Astrocyte of the spinal cord (primary cell): ENCODE measurements around the gene EVI5.

Experiments used
- DNase-seq: peaks from one replicate; pipeline ENCODE4 v3.0.0; 2011; ENCODE audit warnings: low read depth, low spot score
- H3K4me3 ChIP-seq: 2 replicates; pipeline ENCODE4 v1.5.1; 2011; ENCODE audit warnings: low read depth, mild to moderate bottlenecking, low read length, moderate library complexity
- in situ Hi-C: cut with HindIII; loops from 2 replicates; pipeline ENCODE4 v1.10.0; 2017; ENCODE audit warnings: low sequenced_read_pairs
- TF ChIP-seq, protein P1 (sequence below): IDR thresholded peaks from 2 replicates; pipeline ENCODE4 v1.5.1; 2012; ENCODE audit warnings: low read depth, mild to moderate bottlenecking, low read length, inconsistent platforms

Gene EVI5

GRCh38 chr1:92768915-92769314 lies 16.0 kb downstream of the EVI5 start:
- TF ChIP-seq, protein P1, sequence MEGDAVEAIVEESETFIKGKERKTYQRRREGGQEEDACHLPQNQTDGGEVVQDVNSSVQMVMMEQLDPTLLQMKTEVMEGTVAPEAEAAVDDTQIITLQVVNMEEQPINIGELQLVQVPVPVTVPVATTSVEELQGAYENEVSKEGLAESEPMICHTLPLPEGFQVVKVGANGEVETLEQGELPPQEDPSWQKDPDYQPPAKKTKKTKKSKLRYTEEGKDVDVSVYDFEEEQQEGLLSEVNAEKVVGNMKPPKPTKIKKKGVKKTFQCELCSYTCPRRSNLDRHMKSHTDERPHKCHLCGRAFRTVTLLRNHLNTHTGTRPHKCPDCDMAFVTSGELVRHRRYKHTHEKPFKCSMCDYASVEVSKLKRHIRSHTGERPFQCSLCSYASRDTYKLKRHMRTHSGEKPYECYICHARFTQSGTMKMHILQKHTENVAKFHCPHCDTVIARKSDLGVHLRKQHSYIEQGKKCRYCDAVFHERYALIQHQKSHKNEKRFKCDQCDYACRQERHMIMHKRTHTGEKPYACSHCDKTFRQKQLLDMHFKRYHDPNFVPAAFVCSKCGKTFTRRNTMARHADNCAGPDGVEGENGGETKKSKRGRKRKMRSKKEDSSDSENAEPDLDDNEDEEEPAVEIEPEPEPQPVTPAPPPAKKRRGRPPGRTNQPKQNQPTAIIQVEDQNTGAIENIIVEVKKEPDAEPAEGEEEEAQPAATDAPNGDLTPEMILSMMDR, result no peak
- in situ Hi-C loops, result no loop called here

DNA sequence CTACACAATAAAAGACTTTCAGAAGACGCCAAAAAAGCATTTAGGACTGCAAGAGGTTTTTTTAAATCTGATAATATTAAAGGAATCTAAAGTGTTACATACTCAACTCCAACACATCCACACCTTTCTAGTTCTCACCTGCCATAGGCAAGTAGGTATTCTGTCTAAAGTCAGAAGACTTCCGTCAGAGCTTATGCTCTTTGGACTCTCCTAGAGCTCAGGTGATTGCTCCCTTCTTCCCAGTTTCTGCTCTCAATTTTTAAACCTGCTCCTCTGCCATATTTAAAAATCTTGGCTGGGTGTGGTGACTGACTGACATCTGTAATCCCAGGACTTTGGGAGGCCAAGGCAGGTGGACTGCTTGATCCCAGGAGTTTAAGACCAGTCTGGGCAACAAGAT lies 16.6 kb downstream of the EVI5 start:
- no peak overlapping the region for H3K4me3 ChIP-seq
- in situ Hi-C loops, result no loop called here
- DNase-seq, result no peak
- TF ChIP-seq, protein P1, result no peak

More at GRCh38 chr1:92768915-92769314, 16.0 kb downstream of the EVI5 start:
- no peak for DNase-seq
- H3K4me3 ChIP-seq, result no peak overlapping the region

DNA sequence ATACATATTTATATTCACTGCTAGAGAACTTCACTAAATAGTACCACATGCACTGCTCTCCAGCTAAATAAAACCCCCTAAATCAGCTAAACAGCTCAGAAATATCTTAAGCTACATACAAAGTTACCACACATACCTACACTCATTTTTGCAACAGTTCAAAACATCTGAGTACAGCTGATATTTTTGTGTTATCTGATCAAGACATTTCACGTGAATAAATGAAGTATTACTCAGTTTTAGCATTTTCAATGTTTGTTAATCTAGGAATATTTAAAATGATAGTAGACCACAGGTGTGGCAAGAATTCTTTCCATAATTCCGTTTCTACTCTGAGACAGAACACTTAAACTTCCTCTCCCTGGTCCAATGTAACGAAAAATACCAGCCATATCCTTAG lies 20.8 kb downstream of the EVI5 start:
- in situ Hi-C loops, result no loop called here
- DNase-seq, result no peak
- TF ChIP-seq, protein P1, result no peak
- no peak overlapping the region for H3K4me3 ChIP-seq

- in situ Hi-C loops, result no loop called here
- TF ChIP-seq, protein P1, result no peak
- H3K4me3 ChIP-seq, result no peak overlapping the region
- DNase-seq, result no peak
Measured at GRCh38 chr1:92762355-92762754, 22.6 kb downstream of the EVI5 start.

GRCh38 chr1:92759361-92759760 lies 25.5 kb downstream of the EVI5 start:
- in situ Hi-C loops, result no loop called here
- H3K4me3 ChIP-seq, result no peak overlapping the region
- DNase-seq, result no peak
- TF ChIP-seq, protein P1, result no peak

GRCh38 chr1:92756537-92756936 lies 28.4 kb downstream of the EVI5 start:
- TF ChIP-seq, protein P1, result no peak
- in situ Hi-C loops, result no loop called here
- no peak overlapping the region for H3K4me3 ChIP-seq
- no peak for DNase-seq
